DMS153 treated with DMSO at 0.1 percent for 48 hours (cell line): ENCODE results near the gene CASQ2.

Experiments used
- DNase-seq: peaks from one replicate; lab custom pipeline; 2025; ENCODE audit not compliant: unreplicated experiment; lab: John Stamatoyannopoulos, UW

Gene CASQ2

DNA sequence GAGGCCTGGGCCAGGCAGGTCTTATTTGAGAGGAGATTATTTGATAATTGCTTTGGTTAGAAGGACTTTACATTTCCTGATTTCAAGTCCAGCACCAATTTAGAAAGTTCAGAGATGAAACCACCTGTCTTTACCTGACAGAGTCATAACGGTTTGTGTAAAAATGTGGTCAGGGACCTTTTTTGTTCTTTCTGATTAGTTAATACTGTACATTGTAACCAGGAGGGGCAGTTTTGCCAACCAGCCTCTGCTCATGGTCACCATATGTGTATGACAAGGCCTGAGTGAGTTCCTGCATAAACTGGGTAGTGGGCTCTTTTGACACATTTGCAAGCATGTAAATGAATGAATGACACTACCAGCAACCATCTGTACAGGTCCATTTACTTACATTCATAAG is 70.9 kb downstream of the CASQ2 start:
- no peak for DNase-seq

- no peak for DNase-seq
Observed at GRCh38 chr1:115694805-115695204, 73.7 kb downstream of the CASQ2 start.

- DNase-seq, result no peak
Observed at GRCh38 chr1:115692224-115692623, 76.3 kb downstream of the CASQ2 start.

DNA sequence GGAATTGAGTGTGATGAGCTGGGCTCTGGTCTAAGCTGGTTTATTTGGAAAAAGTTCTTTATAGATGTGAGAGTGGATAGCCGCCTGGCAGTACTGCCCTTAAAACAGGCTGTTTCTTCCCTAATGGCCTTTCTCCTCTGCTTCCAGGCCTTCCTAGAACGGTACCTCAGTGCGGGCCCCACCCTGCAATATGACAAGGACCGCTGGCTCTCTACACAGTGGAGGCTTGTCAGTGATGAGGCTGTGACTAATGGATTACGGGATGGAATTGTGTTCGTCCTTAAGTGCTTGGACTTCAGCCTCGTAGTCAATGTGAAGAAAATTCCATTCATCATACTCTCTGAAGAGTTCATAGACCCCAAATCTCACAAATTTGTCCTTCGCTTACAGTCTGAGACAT is 77.5 kb downstream of the CASQ2 start:
- no peak for DNase-seq

- DNase-seq, result no peak
Observed at GRCh38 chr1:115687744-115688143, 80.8 kb downstream of the CASQ2 start.

DNA sequence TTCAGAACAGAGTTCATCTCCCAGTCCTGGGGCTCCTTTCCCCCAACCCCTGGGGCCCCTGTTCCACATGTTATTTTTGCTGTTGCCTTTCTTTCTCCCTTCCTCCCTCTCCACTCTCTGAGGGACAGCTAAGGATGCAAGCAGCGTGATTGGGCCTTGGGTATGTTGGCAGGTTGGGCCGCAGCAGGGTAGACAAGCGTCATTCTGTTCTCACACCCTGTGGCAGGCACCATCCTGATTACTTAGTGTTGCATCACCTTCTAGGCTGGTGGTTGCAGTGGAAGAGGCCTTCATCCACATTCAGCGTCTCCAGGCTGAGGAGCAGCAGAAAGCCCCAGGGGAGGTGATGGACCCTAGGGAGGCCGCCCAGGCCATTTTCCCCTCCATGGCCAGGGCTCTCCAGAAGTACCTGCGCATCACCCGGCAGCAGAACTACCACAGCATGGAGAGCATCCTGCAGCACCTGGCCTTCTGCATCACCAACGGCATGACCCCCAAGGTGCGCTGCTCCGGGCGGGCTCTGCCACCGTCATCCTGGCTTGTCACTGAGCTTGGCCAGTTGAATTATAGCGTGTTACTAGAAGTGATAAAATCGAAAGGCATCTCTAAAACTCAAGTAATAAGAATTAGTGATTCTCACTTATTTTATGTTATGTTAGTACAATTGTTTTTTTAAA is 83.3 kb downstream of the CASQ2 start:
- DNase-seq, result no peak

DNA sequence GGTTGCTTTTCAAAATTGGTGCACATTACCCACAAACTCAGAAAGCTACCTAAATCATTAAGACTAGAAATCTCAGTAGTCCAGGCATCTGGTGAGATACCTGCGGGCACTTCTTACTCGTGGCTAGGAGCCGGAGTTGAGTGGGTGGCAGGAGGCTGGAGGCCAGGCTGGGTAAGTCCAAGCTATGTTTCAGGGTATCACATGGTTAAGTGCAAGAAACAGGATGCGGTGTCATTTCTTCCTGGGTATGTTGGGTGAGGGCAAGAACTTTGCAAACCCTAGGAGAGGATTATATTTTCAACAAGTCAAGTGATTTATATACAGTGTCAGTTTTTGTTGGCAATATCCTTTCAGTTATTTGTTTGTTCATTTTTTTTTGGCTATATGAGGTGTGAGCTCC is 85.7 kb downstream of the CASQ2 start:
- DNase-seq, result no peak

DNA sequence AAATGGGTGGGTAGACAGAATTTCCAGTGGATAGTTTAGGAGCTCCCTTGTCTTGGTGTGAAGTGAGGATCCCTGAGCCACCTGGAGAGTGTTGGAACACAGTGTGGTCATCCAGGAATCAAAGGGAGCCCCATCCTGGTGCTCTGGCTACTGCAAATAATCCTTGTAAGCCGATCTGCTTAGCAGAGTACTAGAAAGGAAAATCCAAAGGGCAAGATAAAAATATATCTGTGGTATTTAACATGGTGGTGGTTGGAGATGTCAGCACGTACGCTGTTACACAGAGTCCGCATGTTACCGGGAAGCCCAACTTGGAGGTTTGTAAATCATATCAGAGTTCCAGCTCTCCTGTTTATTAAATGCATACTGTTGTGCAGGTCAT is 87.8 kb downstream of the CASQ2 start:
- DNase-seq, result no peak

DNA sequence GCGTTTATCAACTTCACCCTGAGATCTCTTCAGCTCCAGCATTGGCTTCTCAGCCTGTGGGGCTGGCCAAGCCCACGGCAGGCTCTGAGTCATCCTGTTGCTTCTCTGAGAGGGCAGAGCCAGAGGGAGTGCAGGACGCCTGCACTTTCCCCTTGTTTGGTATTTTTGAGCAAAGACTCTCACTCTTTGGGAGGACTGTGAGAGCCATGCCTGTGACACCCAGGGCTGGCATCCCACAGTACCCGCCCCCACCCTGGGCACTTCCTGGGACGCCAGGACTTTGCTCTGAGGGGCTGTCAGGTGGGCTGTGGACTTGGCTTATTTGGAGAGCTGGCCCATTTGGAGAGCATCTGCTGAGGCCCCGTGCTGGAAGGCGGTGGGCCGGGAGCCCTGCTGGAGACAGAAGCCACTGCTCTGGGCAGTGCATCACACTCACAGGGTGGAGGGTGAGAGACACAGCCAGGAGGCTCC is 89.3 kb downstream of the CASQ2 start:
- DNase-seq, result no peak

DNA sequence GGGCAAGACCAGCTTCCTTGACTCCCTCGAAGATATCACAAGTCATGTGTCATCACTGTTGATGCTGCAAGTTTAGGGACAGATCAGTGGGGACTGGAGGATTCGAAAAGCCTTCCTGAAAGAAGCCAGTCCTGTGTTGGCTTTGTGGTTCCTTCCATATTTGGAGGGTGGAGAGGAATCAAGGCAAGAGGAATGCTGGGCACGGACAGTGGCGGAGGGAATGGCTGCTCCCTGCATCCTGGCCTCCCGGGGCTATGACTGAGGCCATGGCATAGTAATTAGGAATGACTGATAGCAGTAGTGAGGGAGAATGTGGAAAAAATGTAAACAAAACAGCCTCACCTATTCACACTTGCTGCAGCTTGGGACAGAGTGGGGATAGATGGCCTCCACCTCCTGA is 90.4 kb downstream of the CASQ2 start:
- no peak for DNase-seq

GRCh38 chr1:115677565-115677964 is 90.9 kb downstream of the CASQ2 start:
- no peak for DNase-seq

DNA sequence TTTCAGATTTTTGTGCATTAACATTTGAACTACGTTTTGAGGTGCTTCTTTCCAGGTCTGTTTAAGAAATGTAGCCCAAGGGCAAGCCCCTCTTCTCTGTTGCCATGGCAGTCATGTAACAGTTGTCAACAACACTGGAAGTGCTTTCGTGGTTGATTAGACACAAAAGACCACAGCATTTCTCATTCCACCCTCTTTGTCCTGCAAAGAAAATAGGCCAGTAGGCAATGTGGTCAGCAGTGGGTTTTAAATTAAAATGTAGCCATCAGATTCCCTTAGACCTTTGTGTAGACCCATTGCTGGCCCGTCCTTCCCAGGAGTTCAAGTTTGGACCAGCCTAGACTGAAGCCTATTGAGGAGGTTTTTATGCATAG is 91.3 kb downstream of the CASQ2 start:
- DNase-seq, result no peak

DNA sequence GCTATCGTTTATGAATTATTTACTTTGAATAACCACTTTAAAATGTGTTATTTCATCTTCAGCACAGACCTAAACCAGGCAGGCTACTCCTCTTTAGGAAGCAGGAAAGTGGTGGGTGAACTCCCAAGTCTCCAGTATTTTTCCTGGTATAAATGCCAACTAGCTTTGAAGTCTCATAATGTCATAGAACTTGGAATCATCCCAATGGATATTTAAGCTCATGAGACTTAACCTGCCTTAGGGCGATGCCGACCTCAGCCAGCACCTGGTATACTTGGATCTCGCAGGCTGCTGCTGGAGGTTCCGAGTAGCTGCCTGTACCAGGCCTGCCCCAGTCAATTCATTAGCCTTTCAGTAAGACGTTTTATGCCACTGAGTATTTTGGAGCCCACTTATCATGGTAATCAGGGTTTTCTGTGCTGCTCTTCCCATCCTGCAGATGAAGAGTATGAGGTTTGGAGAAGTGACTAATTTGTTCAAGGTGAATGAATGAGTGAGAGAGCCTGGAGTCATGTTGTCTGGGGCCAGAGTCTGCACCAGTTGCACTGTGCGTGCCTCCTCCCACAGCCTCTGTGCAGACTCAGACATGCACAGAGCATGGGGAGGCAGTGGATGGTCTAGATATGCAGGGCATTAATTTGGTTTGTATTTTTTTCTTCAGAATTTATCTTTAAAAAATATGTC is 91.9 kb downstream of the CASQ2 start:
- no peak for DNase-seq

- DNase-seq, result no peak
Observed at GRCh38 chr1:115672224-115673009, 96.1 kb downstream of the CASQ2 start.

DNA sequence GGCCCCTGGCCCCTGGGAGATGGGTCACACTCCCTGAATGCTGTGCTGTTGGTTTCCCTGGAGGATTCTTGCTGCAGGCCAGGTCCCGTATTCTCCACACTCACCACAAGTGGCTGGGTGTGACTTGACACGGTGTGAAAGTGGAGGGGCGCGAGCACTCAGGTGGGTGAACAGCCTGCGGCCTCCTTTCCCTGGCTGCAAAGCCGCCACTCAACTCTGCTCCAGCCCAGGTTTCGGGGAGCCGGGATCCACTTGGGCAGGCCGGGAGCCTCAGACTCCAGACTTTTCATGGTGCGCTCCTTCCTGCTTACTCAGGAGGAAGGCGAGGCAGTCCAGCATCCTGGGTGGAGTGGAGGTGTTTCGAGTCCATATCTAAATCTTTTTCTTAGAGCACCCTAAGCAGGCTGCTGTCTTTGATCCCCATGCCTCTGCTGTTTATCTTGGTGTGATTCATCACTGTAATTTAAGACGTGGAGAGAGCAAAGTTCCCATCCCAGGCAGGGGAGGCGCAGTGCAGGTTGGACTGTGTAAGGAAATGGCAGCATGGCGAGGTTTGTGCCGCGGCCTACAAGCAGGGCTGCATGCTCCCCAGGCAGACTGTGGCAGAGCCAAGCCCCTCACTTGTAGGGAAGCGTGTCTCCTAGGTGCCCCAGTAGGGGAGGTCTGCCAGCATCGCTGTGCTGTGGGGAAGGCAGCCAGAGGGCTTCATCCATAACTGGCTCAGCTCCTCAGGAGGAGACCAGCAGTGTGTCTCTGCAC is 97.2 kb downstream of the CASQ2 start:
- DNase-seq, result no peak

DNA sequence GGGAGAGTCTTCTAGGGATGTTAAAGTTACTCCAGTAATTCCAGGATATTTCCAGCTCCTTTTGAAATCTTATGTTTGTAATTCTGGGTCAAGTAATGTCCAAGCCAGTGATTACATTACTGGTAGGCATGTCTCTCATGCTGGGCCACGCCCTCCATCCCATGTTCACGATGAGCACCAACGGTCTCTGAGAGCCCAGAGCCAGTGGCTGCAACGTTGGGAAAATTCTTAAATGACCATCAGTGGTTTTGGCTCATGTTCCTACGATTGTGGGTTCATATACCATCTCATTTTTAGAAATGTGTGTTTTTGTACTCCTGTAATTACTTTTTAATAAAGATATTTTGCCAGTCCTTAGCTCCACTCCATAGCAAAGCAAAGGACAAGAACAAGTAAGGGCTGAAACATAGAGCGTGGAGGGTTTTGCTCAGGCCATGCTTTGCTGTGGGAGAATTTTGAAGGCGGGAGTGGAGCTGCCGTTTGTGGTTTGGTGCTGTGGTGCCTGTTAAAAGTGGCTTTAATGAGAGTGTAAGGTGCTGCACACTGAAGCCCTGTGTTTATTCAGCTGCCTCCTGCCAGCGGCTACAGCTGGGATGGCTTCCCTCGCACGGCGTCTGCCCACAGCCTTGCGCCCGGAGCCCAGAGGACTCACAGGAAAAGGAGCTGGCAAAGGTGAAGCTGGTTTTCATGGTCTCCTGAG is 97.9 kb downstream of the CASQ2 start:
- DNase-seq, result peak; percentile 88

DNA sequence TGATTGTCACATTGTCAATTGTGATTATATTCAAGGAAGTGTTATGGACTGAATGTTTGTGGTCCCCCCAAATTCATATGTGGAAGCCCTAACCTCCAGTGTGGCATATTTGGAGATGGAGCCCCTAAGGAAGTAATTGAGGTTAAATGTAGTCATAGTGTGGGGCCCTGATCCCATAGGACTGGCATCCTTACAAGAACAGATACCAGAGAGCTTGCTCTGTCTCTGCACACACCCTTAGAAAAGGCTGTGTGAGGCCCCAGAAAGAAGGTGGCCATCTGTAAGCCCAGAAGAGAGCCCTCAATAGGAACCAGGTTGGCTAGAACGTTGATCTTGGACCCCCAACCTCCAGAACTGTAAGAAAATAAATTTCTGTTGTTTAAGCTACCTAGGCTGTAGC is 98.6 kb downstream of the CASQ2 start:
- DNase-seq, result no peak

GRCh38 chr1:115669002-115669673 is 99.4 kb downstream of the CASQ2 start:
- no peak for DNase-seq

DNA sequence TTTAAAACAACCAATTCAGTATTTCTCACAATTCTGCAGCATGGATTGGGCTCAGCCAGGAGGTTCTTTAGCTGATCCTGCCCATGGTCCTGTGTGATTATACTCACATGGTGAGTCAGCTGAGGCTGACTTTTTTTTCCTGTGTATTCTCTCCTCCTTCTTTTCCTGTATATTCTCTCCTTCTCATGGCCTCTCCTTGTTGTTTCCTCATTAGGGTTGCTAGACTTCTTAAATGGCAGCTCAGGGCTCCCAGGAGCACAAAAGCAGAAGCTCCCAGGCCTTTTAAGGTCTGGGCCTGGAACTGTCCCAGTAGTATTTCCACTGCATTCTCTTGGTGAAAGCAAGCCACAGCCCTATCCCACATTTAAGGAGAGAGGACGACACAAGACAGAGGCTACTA is 99.9 kb downstream of the CASQ2 start:
- no peak for DNase-seq

GRCh38 chr1:115666702-115667101 is 101.8 kb downstream of the CASQ2 start:
- DNase-seq, result no peak
